H1 (cell line): Measurements from ENCODE around the gene PIWIL1. TPM values are rescaled to one million over a fixed set of nuclear protein-coding genes. Genes with fewer than 3 reads are reported as not detected.

ENCODE experiments used
- CTCF ChIA-PET: fragments of 300-600 bp; sonication (Branson Sonifier 250); formaldehyde crosslinking; loops from one replicate; lab custom pipeline; 2021; ENCODE audit not compliant: partially characterized antibody; lab: Charles Lee
- POLR2A ChIA-PET: fragments of 300-600 bp; sonication (Branson Sonifier 250); formaldehyde crosslinking; loops from one replicate; lab custom pipeline; 2021; ENCODE audit warnings: inconsistent platforms; ENCODE audit not compliant: partially characterized antibody; lab: Charles Lee
- DNase-seq, 2 experiments: peaks; one replicate each; pipeline versions ENCODE4 v3.0.0 to v3.0.0-alpha.2; 2010 to 2022; ENCODE audit warnings: low spot score in 2 of 2, low read depth in 1 of 2, mixed read lengths in 1 of 2
- FAIRE-seq: peaks from 2 replicates; lab custom pipeline; 2011; peaks lifted over from hg19 to GRCh38; lab: Jason Lieb, UNC
- H2AFZ ChIP-seq: 2 replicates; pipeline ENCODE4 v1.8.1; 2012; ENCODE audit warnings: low read length, inconsistent platforms
- H2AK5ac ChIP-seq: 2 replicates; pipeline ENCODE4 v1.6.1; 2013; ENCODE audit warnings: low read depth, low read length
- H2BK120ac ChIP-seq: replicated peaks from 2 replicates; pipeline ENCODE3; 2013; ENCODE audit warnings: low read depth, low read length, inconsistent platforms
- H2BK12ac ChIP-seq: 2 replicates; pipeline ENCODE4 v1.6.1; 2013; ENCODE audit warnings: low read depth, low read length
- H2BK15ac ChIP-seq: 2 replicates; pipeline ENCODE4 v1.6.1; 2013; ENCODE audit warnings: low read length
- H2BK20ac ChIP-seq: 2 replicates; pipeline ENCODE4 v1.6.1; 2013; ENCODE audit warnings: low read length
- H2BK5ac ChIP-seq: 2 replicates; pipeline ENCODE4 v1.6.1; 2013; ENCODE audit warnings: low read depth, low read length
- H3K14ac ChIP-seq: 2 replicates; pipeline ENCODE4 v1.6.1; 2013; ENCODE audit warnings: inconsistent platforms; ENCODE audit not compliant: insufficient read length
- H3K18ac ChIP-seq: 2 replicates; pipeline ENCODE4 v1.6.1; 2013; ENCODE audit warnings: low read length; ENCODE audit errors: extremely low read depth
- H3K23ac ChIP-seq: 2 replicates; pipeline ENCODE4 v1.6.1; 2013; ENCODE audit warnings: inconsistent platforms; ENCODE audit not compliant: insufficient read length
- H3K23me2 ChIP-seq: 2 replicates; pipeline ENCODE4 v1.6.1; 2013; ENCODE audit warnings: low read depth, low read length
- H3K27ac ChIP-seq: 2 replicates; pipeline ENCODE4 v1.6.1; 2011; ENCODE audit warnings: low read depth, low read length, inconsistent platforms
- H3K27me3 ChIP-seq, 4 experiments: replicated peaks in 1 of 4; 1 replicate in 1 of 4; 2 replicates in 3 of 4; pipeline versions ENCODE4 v1.6.1 to v1.8.1; 2011 to 2013; ENCODE audit warnings: low read length in 3 of 4, mild to moderate bottlenecking in 3 of 4, inconsistent platforms in 2 of 4, mixed read lengths in 2 of 4, moderate library complexity in 1 of 4; ENCODE audit not compliant: control insufficient read depth in 3 of 4, insufficient read depth in 3 of 4; ENCODE audit errors: extremely low read depth in 1 of 4
- H3K36me3 ChIP-seq, 4 experiments: 2 replicates each; pipeline versions ENCODE4 v1.6.1 to v1.8.1; 2011 to 2013; ENCODE audit warnings: mild to moderate bottlenecking in 4 of 4, low read length in 3 of 4, moderate library complexity in 2 of 4, control low read depth in 1 of 4, inconsistent platforms in 1 of 4; ENCODE audit not compliant: insufficient read depth in 4 of 4, control insufficient read depth in 2 of 4
- H3K4ac ChIP-seq: replicated peaks from 2 replicates; pipeline ENCODE3; 2013; ENCODE audit warnings: low read length, low read depth, mixed read lengths, inconsistent platforms; ENCODE audit not compliant: insufficient read length
- H3K4me1 ChIP-seq, 4 experiments: replicated peaks in 1 of 4; 1 replicate in 1 of 4; 2 replicates in 3 of 4; pipeline versions ENCODE4 v1.6.1 to v1.8.1; 2011 to 2013; ENCODE audit warnings: low read length in 3 of 4, inconsistent platforms in 2 of 4, mixed read lengths in 1 of 4; ENCODE audit not compliant: insufficient read depth in 4 of 4, control insufficient read depth in 3 of 4
- H3K4me2 ChIP-seq, 2 experiments: 2 replicates each; pipeline versions ENCODE4 v1.6.1 to v1.8.1; 2011 to 2013; ENCODE audit warnings: low read depth in 2 of 2, low read length in 2 of 2, control low read depth in 1 of 2, inconsistent platforms in 1 of 2, mild to moderate bottlenecking in 1 of 2; ENCODE audit not compliant: insufficient read depth in 1 of 2
- H3K4me3 ChIP-seq, 4 experiments: fragments of 200-600, 300-600 bp in 1 of 4; sonication (generic), shearing (Covaris generic), sonication (Bioruptor Twin) in 1 of 4; 2 replicates each; pipeline versions ENCODE4 v1.5.1 to v1.8.1; 2011 to 2016; ENCODE audit warnings: low read length in 4 of 4, low read depth in 3 of 4, control low read depth in 2 of 4, inconsistent platforms in 2 of 4, mild to moderate bottlenecking in 2 of 4, mixed read lengths in 1 of 4, moderate library complexity in 1 of 4; ENCODE audit not compliant: insufficient read depth in 2 of 4; ENCODE audit errors: extremely low read depth in 1 of 4
- H3K56ac ChIP-seq: replicated peaks from 2 replicates; pipeline ENCODE3; 2013; ENCODE audit warnings: low read depth, mild to moderate bottlenecking, mixed read lengths, low read length, inconsistent platforms; ENCODE audit not compliant: insufficient read length
- H3K79me1 ChIP-seq: 2 replicates; pipeline ENCODE4 v1.6.1; 2013; ENCODE audit warnings: low read depth, low read length, control low read depth
- H3K79me2 ChIP-seq, 2 experiments: 2 replicates each; pipeline versions ENCODE4 v1.6.1 to v1.8.1; 2012 to 2013; ENCODE audit warnings: low read length in 2 of 2, mild to moderate bottlenecking in 2 of 2, inconsistent platforms in 1 of 2; ENCODE audit not compliant: insufficient read depth in 2 of 2, control insufficient read depth in 1 of 2
- H3K9ac ChIP-seq, 4 experiments: replicated peaks in 1 of 4; 1 replicate in 1 of 4; 2 replicates in 3 of 4; pipeline versions ENCODE4 v1.6.1 to v1.8.1; 2011 to 2013; ENCODE audit warnings: low read depth in 3 of 4, low read length in 3 of 4, control low read depth in 2 of 4, mild to moderate bottlenecking in 2 of 4, moderate library complexity in 2 of 4, inconsistent platforms in 1 of 4; ENCODE audit errors: extremely low read depth in 1 of 4
- H3K9me3 ChIP-seq, 2 experiments: 2 replicates each; pipeline versions ENCODE4 v1.6.1 to v1.8.1; 2012 to 2013; ENCODE audit warnings: mild to moderate bottlenecking in 2 of 2, moderate library complexity in 2 of 2, control low read depth in 1 of 2, inconsistent platforms in 1 of 2, low read depth in 1 of 2, low read length in 1 of 2, mixed read lengths in 1 of 2; ENCODE audit not compliant: insufficient read depth in 2 of 2
- H4K20me1 ChIP-seq, 2 experiments: replicated peaks in 1 of 2; 2 replicates each; pipeline versions ENCODE3 to v1.8.1; 2011 to 2013; ENCODE audit warnings: inconsistent platforms in 2 of 2, low read length in 2 of 2, mild to moderate bottlenecking in 1 of 2; ENCODE audit not compliant: insufficient read depth in 2 of 2, control insufficient read depth in 1 of 2
- H4K5ac ChIP-seq: 2 replicates; pipeline ENCODE4 v1.6.1; 2013; ENCODE audit warnings: low read length, low read depth, mixed read lengths, inconsistent platforms; ENCODE audit not compliant: insufficient read length
- H4K8ac ChIP-seq: 2 replicates; pipeline ENCODE4 v1.8.0; 2013; ENCODE audit warnings: mild to moderate bottlenecking, moderate library complexity, low read length, inconsistent platforms; ENCODE audit not compliant: insufficient read depth; ENCODE audit errors: extremely low read depth
- H4K91ac ChIP-seq: replicated peaks from 2 replicates; pipeline ENCODE3; 2013; ENCODE audit warnings: low read length, mixed read lengths, inconsistent platforms; ENCODE audit not compliant: insufficient read length
- BRCA1 ChIP-seq: IDR thresholded peaks from 2 replicates; pipeline ENCODE4 v1.6.1; 2012; ENCODE audit warnings: low read depth, low read length, improper control_type of control experiment
- CBX8 ChIP-seq: fragments of 300-800, 300-1000 bp; sonication (generic); IDR thresholded peaks from 2 replicates; pipeline ENCODE4 v1.7.1; 2016; ENCODE audit warnings: low read depth, low read length, borderline replicate concordance
- CTBP2 ChIP-seq: IDR thresholded peaks from 2 replicates; pipeline ENCODE4 v1.7.0; 2011; ENCODE audit warnings: borderline replicate concordance, mild to moderate bottlenecking, moderate library complexity, mixed read lengths, low read length; ENCODE audit not compliant: insufficient read depth, insufficient read length
- FOSL1 ChIP-seq: IDR thresholded peaks from 2 replicates; pipeline ENCODE4 v1.6.1; 2011; ENCODE audit warnings: mild to moderate bottlenecking, low read depth, low read length, moderate library complexity; ENCODE audit not compliant: insufficient read depth
- HDAC6 ChIP-seq: IDR thresholded peaks from one replicate; pipeline ENCODE4 v1.7.1; 2012; ENCODE audit warnings: low read depth, mild to moderate bottlenecking, inconsistent platforms, low read length, moderate library complexity
- JUN ChIP-seq: IDR thresholded peaks from 2 replicates; pipeline ENCODE4 v1.6.1; 2011; ENCODE audit warnings: low read depth, mild to moderate bottlenecking, improper control_type of control experiment, low read length
- KDM1A ChIP-seq: fragments of 200-600, 300-600 bp; sonication (generic); IDR thresholded peaks from 2 replicates; pipeline ENCODE4 v1.7.1; 2016; ENCODE audit warnings: mild to moderate bottlenecking, low read length, borderline replicate concordance
- PHF8 ChIP-seq: fragments of 200-600 bp; sonication (generic); conservative IDR thresholded peaks from 2 replicates; pipeline ENCODE4 v1.7.1; 2012; ENCODE audit warnings: low read depth, mild to moderate bottlenecking, inconsistent platforms, low read length, moderate library complexity
- POLR2AphosphoS5 ChIP-seq: IDR thresholded peaks from 2 replicates; pipeline ENCODE4 v1.6.1; 2011; ENCODE audit warnings: low read depth, low read length
- SIN3A ChIP-seq, 2 experiments: IDR thresholded peaks in 1 of 2; conservative IDR thresholded peaks in 1 of 2; 2 replicates each; pipeline ENCODE4 v1.6.1; 2011 to 2012; ENCODE audit warnings: low read length in 2 of 2, improper control_type of control experiment in 1 of 2, low read depth in 1 of 2, mild to moderate bottlenecking in 1 of 2
- SIRT6 ChIP-seq: IDR thresholded peaks from one replicate; pipeline ENCODE4 v1.7.1; 2012; ENCODE audit warnings: low read length, inconsistent platforms
- SP4 ChIP-seq: IDR thresholded peaks from 2 replicates; pipeline ENCODE4 v1.6.1; 2012; ENCODE audit warnings: low read length, inconsistent platforms
- TBP ChIP-seq: IDR thresholded peaks from 2 replicates; pipeline ENCODE4 v1.6.1; 2011; ENCODE audit warnings: low read depth, low read length, improper control_type of control experiment
- TEAD4 ChIP-seq: IDR thresholded peaks from 2 replicates; pipeline ENCODE4 v1.6.1; 2012; ENCODE audit warnings: low read depth, low read length, inconsistent platforms, mixed read lengths
- ZNF274 ChIP-seq: IDR thresholded peaks from 2 replicates; pipeline ENCODE4 v1.7.0; 2012; ENCODE audit warnings: low read length, borderline replicate concordance; ENCODE audit errors: extremely low read depth
- WGBS, 2 experiments: shearing (Covaris generic) in 1 of 2; methylation state at CpG; one replicate each; pipeline versions ENCODE4 v1.1.6 to v1.1.7; 2013 to 2015; ENCODE audit warnings: low lambda C conversion rate in 2 of 2, mixed read lengths in 2 of 2, inconsistent platforms in 1 of 2, low coverage in 1 of 2, missing lambda C conversion rate in 1 of 2; ENCODE audit not compliant: insufficient replicate concordance in 2 of 2, insufficient coverage in 1 of 2, insufficient read length in 1 of 2; ENCODE audit errors: extremely low coverage in 1 of 2, missing lambda C conversion rate in 1 of 2; 5-methylcytosine and 5-hydroxymethylcytosine counted together
- polyA plus RNA-seq, 7 experiments: library from polyadenylated mRNA; depleted of rRNA in 3 of 7; stranded (reverse) in 5 of 7; unstranded in 2 of 7; fragments of >200 nt in 5 of 7; fragments of 200-250 nt in 2 of 7; gene quantifications; 1 replicate in 5 of 7; 2 replicates in 1 of 7; 4 replicates in 1 of 7; pipeline versions ENCODE4 v1.2.1 to v1.2.3, GENCODE V29; 2011 to 2013; ENCODE audit warnings: missing spikeins in 2 of 7, mixed read lengths in 2 of 7
- total RNA-seq: library from RNA; stranded (reverse); fragmentation: NEBNext Ultra II Directional; extraction: Animal tissue kit (Norgen Biotek cat#: 25700); gene quantifications from 2 replicates; pipeline ENCODE4 v1.2.1, GENCODE V29; 2021

PIWIL1 gene
- total and polyA plus RNA-seq, 2 of the 8 experiments (the other 6 are each of a cell fraction or from before 2014, with no cell fraction given): not detected

- Histone ChIP-seq H2AK5ac (no peak overlapping the region), H3K27me3 (peaks cover 0 to 1% (median under 1%) of the 10 kb centered on the region in 4 experiments; a peak in 3 of 7 replicates), H3K36me3 (no peaks in the 10 kb centered on the region), H2BK20ac (no peak overlapping the region), H3K4ac (no peak overlapping the region), H4K91ac (no peak overlapping the region), H3K4me2 (no peak overlapping the region), H3K23me2 (no peaks in the 10 kb centered on the region; the same call in 1 of the 2 replicates), H2BK15ac (no peak overlapping the region), H3K56ac (no peak overlapping the region), H3K27ac (no peak overlapping the region), H2AFZ (no peak overlapping the region), H3K18ac (no peak overlapping the region), H3K4me1 (no peaks in the 10 kb centered on the region), H3K9me3 (peaks cover 2 to 9% of the 10 kb centered on the region in 2 experiments; a peak in 2 of 4 replicates), H2BK12ac (no peak overlapping the region), H2BK5ac (no peak overlapping the region), H3K79me2 (no peaks in the 10 kb centered on the region), H3K14ac (no peak overlapping the region), H4K8ac (no peak overlapping the region), H2BK120ac (no peak overlapping the region), H4K5ac (no peak overlapping the region), H3K4me3 (no peak overlapping the region), H4K20me1 (no peaks in the 10 kb centered on the region), H3K9ac (peak overlapping the region in 1 of 4 experiments; percentile 1; a peak in 1 of 7 replicates), H3K79me1 (no peaks in the 10 kb centered on the region), H3K23ac (no peak overlapping the region)
- no peak for FAIRE-seq
- no peak for DNase-seq
- WGBS, 2 experiments: 82% methylated on average over 3 of the region's 3 CpGs; no CpG with 5 or more reads in 1 of the 2 experiments
- POLR2A ChIA-PET: no interaction called here
- CTCF ChIA-PET: interaction anchor here (0.7 to 1.5 kb wide), 9 partner anchors 10 to 290 kb away, joined by 3 to 10 read pairs (median 4); no protein-coding TSS in a partner anchor
- TF ChIP-seq HDAC6 (no peak), POLR2AphosphoS5 (no peak), CBX8 (no peak), SIRT6 (no peak), FOSL1 (no peak), TEAD4 (no peak), JUN (no peak), ZNF274 (no peak), SIN3A (conservative IDR thresholded peaks at IDR 0.05 in 1 of 2, IDR thresholded peaks at IDR 0.05 in 1 of 2; ENCODE audit: low read depth in 1 of 2, low read length in 2 of 2) (no peak), PHF8 (no peak), SP4 (no peak), BRCA1 (no peak), TBP (no peak), CTBP2 (no peak), KDM1A (no peak)
These were observed 21.4 kb upstream of the PIWIL1 start for GRCh38 chr12:130316251-130316650.
